Measurements from ENCODE around the gene GAL3ST2.
"Not testable (repeated sequence)": the region's sequence is repeated elsewhere in the genome, so short reads cannot be mapped to it uniquely, and the experiment has no call there.

The GAL3ST2 gene

GRCh38 chr2:241810307-241811200 lies 33.9 kb downstream of the GAL3ST2 start:
- no peak for DNase-seq

DNA sequence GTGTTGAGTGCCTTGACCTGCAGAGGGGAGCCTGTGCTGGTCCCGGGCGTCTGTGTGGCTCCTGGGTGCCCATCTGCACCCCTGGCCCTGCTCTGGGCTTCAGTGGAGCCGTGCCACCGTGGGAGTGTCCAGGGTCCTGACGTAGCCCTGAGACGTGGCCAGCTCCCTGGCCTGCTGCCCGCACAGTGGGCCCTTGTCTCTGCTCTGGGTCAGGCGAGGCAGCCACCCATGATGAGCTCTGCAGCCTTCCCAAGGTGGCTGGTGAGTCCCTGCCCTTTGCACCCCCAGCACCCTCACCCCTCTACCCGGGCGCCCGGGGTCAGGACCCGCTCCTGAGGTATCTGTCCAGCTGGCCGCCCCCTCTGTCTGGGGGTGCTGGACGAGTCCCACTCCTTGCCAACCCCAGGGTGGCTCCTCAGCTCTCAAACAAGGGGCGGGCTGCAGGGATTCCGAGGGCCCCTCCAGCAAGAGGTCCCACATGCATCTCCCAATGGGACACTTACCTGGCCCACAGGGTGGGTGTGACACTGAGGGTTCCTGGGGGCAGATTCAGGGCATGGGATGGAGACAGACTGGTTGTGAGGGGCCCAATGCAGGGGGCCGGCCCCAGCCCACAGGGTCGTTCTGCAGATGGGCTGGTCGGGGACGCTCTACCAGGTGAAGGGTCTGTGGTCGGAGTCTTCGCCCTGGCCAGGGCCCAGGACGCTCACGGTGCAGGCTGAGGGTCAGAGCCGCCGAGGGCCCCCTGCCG lies 34.8 kb downstream of the GAL3ST2 start:
- DNase-seq, result no peak

- no peak for DNase-seq
These were observed 35.5 kb downstream of the GAL3ST2 start for GRCh38 chr2:241811952-241812729.

GRCh38 chr2:241812730-241813643 lies 36.4 kb downstream of the GAL3ST2 start:
- no peak for DNase-seq

GRCh38 chr2:241813644-241814392 lies 37.2 kb downstream of the GAL3ST2 start:
- no peak for DNase-seq

- DNase-seq, result no peak
These were observed 37.7 kb downstream of the GAL3ST2 start for GRCh38 chr2:241814393-241814642.

- no peak for DNase-seq
These were observed 38.2 kb downstream of the GAL3ST2 start for GRCh38 chr2:241814643-241815476.

GRCh38 chr2:241815477-241816430 lies 39.1 kb downstream of the GAL3ST2 start:
- no peak for DNase-seq

- no peak for DNase-seq
These were observed 40.0 kb downstream of the GAL3ST2 start for GRCh38 chr2:241816431-241817121.

DNA sequence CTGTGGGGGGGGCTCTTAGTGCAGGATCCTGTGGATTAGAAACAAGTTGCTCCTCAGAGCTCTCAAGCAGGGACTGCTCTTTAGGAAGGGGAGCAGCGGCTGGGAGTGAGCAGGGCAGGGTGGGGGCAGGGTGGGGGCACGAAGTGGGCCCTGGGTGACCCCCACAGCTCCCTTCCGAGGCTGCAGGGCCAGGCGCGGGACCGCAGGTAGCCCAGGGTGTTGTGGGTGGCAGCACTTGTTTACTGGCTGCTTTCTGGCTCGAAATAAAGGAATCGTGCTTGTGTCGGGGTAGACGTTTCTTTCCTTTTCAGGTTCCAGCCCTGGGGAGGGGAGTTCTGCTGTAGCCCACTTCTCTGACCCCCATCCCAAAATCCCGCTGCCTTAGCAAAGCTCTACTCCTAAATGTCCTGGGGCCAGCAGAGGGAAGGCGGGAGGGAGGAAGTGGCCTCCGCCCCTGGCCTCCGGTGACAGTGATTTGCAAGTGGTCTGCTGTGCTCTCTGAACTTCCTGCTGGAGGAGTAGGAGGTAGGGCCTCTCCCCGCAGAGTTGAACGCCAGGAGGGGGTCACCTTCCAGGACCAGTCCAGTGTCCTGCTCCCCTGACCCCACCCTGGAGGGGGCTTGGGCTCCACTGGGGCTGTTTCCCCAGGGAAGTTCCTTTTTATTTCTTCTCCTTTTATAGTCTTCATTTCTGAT lies 40.7 kb downstream of the GAL3ST2 start:
- DNase-seq, result no peak

DNA sequence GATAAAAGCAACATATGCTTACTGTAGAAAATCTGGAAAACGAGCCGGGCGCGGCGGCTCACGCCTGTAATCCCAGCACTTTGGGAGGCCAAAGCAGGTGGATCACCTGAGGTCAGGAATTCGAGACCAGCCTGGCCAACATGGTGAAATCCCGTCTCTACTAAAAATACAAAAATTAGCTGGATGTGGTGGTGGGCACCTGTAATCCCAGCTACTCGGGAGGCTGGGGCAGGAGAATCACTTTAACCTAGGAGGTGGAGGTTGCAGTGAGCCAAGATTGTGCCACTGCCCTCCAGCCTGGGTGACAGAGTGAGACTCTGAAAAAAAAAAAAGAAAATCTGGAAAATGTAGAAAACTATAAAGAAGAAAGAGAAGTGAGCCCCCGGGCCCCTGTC lies 41.2 kb downstream of the GAL3ST2 start:
- DNase-seq, result not testable (repeated sequence)

- DNase-seq, result no peak
These were observed 41.8 kb downstream of the GAL3ST2 start for GRCh38 chr2:241818229-241818942.

GRCh38 chr2:241818943-241819270 lies 42.3 kb downstream of the GAL3ST2 start:
- DNase-seq, result no peak

- DNase-seq, result not testable (repeated sequence)
These were observed 43.5 kb downstream of the GAL3ST2 start for GRCh38 chr2:241819947-241820624.

DNA sequence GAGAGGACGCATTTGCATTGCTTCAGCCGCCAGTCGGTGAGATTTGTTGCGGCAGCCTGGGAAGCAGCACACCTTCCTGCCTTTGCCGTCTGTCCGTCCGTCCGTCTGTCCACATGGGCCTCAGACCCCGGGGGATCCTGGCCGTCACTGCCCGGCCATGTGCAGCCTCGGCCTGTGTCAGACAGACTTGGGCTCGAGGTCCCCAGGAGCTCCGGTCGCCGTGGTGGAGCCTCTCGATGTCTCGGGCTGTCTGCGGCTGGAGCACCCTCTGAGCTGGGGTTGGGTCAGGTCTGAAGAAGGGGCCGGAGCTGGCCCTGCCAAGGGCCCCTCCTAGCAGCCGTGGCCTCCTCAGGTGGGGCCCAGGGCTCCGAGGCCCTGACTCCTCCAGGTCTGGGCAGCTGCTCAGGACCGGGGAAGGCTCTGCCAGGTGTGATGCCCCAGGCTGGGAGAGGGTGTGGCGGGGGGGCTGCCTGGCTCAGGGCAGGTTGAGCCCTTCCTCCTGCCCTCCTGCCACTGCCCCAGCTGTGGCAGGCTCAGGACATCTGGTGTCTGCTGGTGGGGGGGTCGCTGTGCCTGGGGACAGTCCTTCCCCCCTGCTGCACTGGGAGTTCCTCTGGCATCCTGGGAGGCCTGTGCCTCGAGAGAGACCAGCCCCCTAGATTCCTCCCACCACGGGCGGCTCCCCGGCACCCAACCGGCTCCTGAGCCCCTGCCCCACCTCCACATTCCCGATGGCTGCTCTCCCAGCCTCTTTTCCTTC lies 44.2 kb downstream of the GAL3ST2 start:
- no peak for DNase-seq

Measured in fibroblast of skin of right biceps (primary cell).